OCI-LY7 (cell line): ENCODE measurements around the gene MAP7D3.

Source experiments
- CTCF ChIP-seq: fragments of 200-600 bp; sonication (generic); conservative IDR thresholded peaks from 2 replicates; pipeline ENCODE4 v1.5.1; 2014; ENCODE audit warnings: mild to moderate bottlenecking, antibody characterized with exemption, low read length, moderate library complexity, mixed read lengths
- EZH2phosphoT487 ChIP-seq: fragments of 200-600 bp; sonication (generic); IDR thresholded peaks from 2 replicates; pipeline ENCODE4 v1.6.1; 2018; ENCODE audit warnings: low read depth, borderline replicate concordance, mild to moderate bottlenecking, mixed run types, antibody characterized with exemption, low read length, moderate library complexity, mixed read lengths

- TF ChIP-seq CTCF = no peak
- TF ChIP-seq EZH2phosphoT487 = no peak
Observed at GRCh38 chrX:136259543-136259942, 8.3 kb upstream of the MAP7D3 start.
